ENCODE measurements around the gene TFCP2. TPM values are rescaled to one million over a fixed set of nuclear protein-coding genes. Genes with fewer than 3 reads are reported as not detected.

Gene TFCP2
- total RNA-seq, 4 donors from 2014 or later, result 12.3 to 16.6 (median 14.2) TPM

DNA sequence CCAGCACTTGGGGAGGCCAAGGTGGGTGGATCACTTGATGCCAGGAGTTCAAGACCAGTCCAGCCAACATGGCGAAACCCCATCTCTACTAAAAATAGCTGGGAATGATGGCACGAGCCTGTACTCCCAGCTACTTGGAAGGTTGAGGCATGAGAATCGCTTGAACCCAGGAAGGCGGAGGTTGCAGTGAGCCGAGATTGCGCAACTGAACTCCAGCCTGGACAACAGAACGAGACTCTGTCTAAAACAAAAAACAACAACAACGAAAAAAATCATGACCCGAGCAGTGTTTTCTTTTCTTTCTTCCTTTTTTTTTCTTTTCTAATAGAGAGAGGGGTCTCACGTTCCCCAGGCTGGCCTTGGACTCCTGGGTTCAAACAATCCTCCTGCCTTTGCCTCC is 86.0 kb downstream of the TFCP2 start:
- Histone ChIP-seq H3K36me3 (peaks cover 0 to 17% of the 10 kb centered on the region in 2 donors), H3K9me3 (no peaks in the 10 kb centered on the region), H3K4me1 (peaks cover 0 to 14% (median 1%) of the 10 kb centered on the region in 3 donors), H3K27me3 (no peaks in the 10 kb centered on the region), H3K27ac (no peak overlapping the region), H3K4me3 (no peak overlapping the region)
- TF ChIP-seq POLR2A (IDR thresholded peaks at IDR 0.05), result no peak
- TF ChIP-seq EP300 (IDR thresholded peaks at IDR 0.05), result no peak
- TF ChIP-seq POLR2AphosphoS5 (IDR thresholded peaks at IDR 0.05), result no peak
- no peak for ATAC-seq
- 77 to 90% methylated on average over 4 to 8 of the region's 10 CpGs for WGBS, 2 donors (ENCODE audit: low coverage in 1 of 2)

DNA sequence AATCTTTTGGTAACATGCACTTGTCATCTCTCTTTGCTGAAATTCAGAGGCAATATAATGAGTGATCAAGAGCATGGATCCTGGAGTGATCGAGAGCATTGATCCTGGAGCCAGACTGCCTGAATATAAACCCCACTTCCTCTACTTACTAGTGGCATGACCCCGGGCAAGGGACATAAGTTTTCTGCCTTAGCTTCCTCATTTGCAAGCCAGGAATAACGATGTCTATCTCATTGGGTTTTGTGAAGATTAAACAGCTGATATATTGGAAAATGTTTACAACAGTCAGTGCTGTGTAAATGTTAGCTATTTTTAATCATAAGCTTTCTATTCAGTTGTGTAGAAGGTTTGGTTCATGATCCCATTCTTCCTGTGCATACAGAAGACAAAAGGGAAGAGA is 87.2 kb downstream of the TFCP2 start:
- Histone ChIP-seq H3K4me1 (peaks cover 0 to 25% (median 7%) of the 10 kb centered on the region in 3 donors), H3K27ac (no peak overlapping the region), H3K9me3 (no peaks in the 10 kb centered on the region), H3K4me3 (no peak overlapping the region), H3K27me3 (no peaks in the 10 kb centered on the region), H3K36me3 (peaks cover 0 to 10% of the 10 kb centered on the region in 2 donors)
- ATAC-seq, result no peak
- TF ChIP-seq EP300 (IDR thresholded peaks at IDR 0.05), result no peak
- TF ChIP-seq, protein P1, sequence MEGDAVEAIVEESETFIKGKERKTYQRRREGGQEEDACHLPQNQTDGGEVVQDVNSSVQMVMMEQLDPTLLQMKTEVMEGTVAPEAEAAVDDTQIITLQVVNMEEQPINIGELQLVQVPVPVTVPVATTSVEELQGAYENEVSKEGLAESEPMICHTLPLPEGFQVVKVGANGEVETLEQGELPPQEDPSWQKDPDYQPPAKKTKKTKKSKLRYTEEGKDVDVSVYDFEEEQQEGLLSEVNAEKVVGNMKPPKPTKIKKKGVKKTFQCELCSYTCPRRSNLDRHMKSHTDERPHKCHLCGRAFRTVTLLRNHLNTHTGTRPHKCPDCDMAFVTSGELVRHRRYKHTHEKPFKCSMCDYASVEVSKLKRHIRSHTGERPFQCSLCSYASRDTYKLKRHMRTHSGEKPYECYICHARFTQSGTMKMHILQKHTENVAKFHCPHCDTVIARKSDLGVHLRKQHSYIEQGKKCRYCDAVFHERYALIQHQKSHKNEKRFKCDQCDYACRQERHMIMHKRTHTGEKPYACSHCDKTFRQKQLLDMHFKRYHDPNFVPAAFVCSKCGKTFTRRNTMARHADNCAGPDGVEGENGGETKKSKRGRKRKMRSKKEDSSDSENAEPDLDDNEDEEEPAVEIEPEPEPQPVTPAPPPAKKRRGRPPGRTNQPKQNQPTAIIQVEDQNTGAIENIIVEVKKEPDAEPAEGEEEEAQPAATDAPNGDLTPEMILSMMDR (IDR thresholded peaks at IDR 0.05), result no peak
- TF ChIP-seq POLR2AphosphoS5 (IDR thresholded peaks at IDR 0.05), result no peak
- no peak for TF ChIP-seq POLR2A (IDR thresholded peaks at IDR 0.05)
- WGBS, 2 donors (ENCODE audit: low coverage in 1 of 2), result 60 to 73% methylated on average over 3 of the region's 3 CpGs

DNA sequence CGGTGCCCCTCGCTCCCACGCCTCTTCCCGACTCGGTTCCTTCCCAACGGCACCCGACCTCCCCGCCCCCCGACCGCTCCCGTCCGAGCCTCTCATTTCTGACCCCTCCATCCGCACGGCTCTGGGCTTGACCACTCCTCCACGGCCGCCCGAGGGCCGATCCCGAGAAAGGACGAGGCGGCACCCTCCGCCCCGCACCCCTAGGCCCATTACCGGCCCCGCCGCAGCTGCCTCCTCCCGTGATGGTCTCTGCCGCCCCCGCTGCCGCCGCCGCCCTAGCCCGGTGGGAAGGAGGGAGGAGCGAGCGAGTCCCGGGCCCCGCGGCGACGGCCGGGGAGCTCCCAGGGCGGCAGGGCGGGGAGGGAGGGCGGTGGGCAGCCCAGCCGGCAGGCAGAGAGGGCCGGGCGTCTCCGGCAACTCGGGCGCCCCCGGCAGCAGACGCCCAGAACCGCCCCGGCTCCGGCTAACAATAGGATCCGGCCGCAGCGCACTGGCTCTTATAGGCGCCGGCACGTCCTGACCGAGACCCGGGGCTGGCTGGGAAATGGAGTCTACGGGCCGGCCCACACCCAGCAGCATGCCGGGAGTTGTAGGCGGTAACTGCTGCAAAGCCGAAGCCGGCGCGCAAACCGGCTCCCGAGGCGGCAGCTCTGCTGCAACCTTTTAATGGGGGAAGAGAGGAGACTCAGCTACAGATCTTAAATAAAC is 89.7 kb downstream of the TFCP2 start, which contains the start of gene CSRNP2:
Gene CSRNP2, minus strand, starts transcription at position 471 of the 708 bp plus-strand sequence. CDS start 7,035 bp downstream, outside the sequence.
- TF ChIP-seq EP300 (IDR thresholded peaks at IDR 0.05) (no peak), POLR2A (IDR thresholded peaks at IDR 0.05) (peak; percentile 99 to 100), POLR2AphosphoS5 (IDR thresholded peaks at IDR 0.05) (peak; percentile 98)
- TF ChIP-seq, protein P1 (IDR thresholded peaks at IDR 0.05), result peak in 2 of 4 experiments; percentile 30 to 33
- H3K9me3 ChIP-seq, result no peaks in the 10 kb centered on the region
- 0% methylated on average over 5 to 9 of the region's 74 CpGs for WGBS, 2 donors (ENCODE audit: low coverage in 1 of 2)
- H3K4me1 ChIP-seq, result peaks cover 0 to 35% (median 7%) of the 10 kb centered on the region in 3 donors
- H3K27me3 ChIP-seq, result no peaks in the 10 kb centered on the region
- H3K4me3 ChIP-seq, result peak within 1 kb of the TSS; percentile 59 to 97
- no peaks in the 10 kb centered on the region for H3K36me3 ChIP-seq
- H3K27ac ChIP-seq, result peak within 1 kb of the TSS; percentile 84 to 97 (median 94)
- ATAC-seq, result peak; percentile 100

DNA sequence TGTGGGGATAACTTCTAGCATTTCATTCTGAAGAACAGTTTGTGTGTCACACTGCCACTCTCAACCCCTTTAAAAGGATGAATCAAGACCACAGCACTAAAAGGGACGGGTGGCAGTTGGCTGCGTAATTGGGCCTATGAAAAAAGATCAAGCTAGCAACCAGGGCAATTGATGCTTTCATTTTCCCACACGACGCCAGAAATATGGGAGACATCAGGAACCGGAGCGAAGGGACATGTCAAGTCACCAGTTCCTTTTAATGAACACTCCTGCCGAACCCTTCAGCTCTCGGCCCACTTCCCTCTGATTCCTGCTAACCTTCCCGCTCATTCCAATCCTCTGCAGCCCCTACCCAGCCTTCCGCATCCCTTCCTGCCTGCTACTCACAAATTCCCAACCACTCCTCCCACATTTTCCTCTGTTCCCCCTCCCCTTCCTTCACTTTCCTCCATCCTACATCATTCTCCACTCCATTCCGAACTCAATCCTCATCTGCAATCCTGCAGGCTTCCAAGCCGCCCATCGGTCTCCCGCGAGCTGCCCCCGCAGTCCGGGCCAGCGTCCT is 90.3 kb downstream of the TFCP2 start:
- H3K4me3 ChIP-seq, result peak overlapping the region; percentile 59 to 97
- WGBS, 2 donors (ENCODE audit: low coverage in 1 of 2), result 0 to 1% methylated on average over 8 to 18 of the region's 18 CpGs
- ATAC-seq, result peak; percentile 17
- no peaks in the 10 kb centered on the region for H3K27me3 ChIP-seq
- H3K9me3 ChIP-seq, result no peaks in the 10 kb centered on the region
- peak overlapping the region; percentile 84 to 97 (median 94) for H3K27ac ChIP-seq
- H3K36me3 ChIP-seq, result no peaks in the 10 kb centered on the region
- peaks cover 0 to 41% (median 11%) of the 10 kb centered on the region in 3 donors for H3K4me1 ChIP-seq
- TF ChIP-seq EP300 (IDR thresholded peaks at IDR 0.05) (no peak), POLR2AphosphoS5 (IDR thresholded peaks at IDR 0.05) (no peak)
- TF ChIP-seq, protein P1 (IDR thresholded peaks at IDR 0.05), result no peak

DNA sequence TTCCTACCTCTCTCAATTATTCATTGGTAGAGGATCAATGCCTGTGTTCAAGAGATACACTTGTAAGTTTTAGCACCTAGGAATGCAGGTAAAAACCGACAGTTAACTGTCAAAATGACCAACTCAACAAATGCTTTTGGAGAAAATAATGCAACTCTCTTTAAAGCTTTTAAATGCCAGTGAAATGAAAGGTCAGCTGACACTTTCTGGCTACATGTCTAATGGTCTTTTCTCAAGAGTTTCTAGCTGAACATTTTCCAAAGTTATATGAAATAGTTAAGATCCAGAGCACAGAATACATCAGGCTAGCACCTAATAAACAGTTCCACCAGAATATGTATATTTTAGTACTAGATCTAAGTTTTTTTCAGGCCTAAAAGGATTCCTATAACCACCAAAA is 91.5 kb downstream of the TFCP2 start:
- H3K9me3 ChIP-seq, result no peaks in the 10 kb centered on the region
- no peak for TF ChIP-seq POLR2A (IDR thresholded peaks at IDR 0.05)
- no peak for TF ChIP-seq EP300 (IDR thresholded peaks at IDR 0.05)
- TF ChIP-seq, protein P1 (IDR thresholded peaks at IDR 0.05), result no peak
- TF ChIP-seq POLR2AphosphoS5 (IDR thresholded peaks at IDR 0.05), result no peak
- peaks cover 0 to under 1% of the 10 kb centered on the region in 2 donors for H3K36me3 ChIP-seq
- H3K27ac ChIP-seq, result no peak overlapping the region
- ATAC-seq, result no peak
- 46 to 50% methylated on average over 1 of the region's 1 CpG for WGBS, 2 donors (ENCODE audit: low coverage in 1 of 2)
- no peaks in the 10 kb centered on the region for H3K27me3 ChIP-seq
- peaks cover 0 to 54% (median 18%) of the 10 kb centered on the region in 3 donors for H3K4me1 ChIP-seq
- H3K4me3 ChIP-seq, result no peak overlapping the region
